Activated CD4-positive, CD25-positive, alpha-beta regulatory T cell treated with anti-CD3 and anti-CD28 coated beads, Interleukin-2, amount 50 U/mL, for 24 hours (primary cell): ENCODE results near the gene BFSP1.

ENCODE experiments used
- ATAC-seq, 2 donors: fragments of 150-1000 bp; cut with Tn5 transposase; one replicate each; pipeline ENCODE4 v1.10.0; 2021; ENCODE audit warnings: mild to moderate bottlenecking in 1 of 2, moderate library complexity in 1 of 2

BFSP1 gene

DNA sequence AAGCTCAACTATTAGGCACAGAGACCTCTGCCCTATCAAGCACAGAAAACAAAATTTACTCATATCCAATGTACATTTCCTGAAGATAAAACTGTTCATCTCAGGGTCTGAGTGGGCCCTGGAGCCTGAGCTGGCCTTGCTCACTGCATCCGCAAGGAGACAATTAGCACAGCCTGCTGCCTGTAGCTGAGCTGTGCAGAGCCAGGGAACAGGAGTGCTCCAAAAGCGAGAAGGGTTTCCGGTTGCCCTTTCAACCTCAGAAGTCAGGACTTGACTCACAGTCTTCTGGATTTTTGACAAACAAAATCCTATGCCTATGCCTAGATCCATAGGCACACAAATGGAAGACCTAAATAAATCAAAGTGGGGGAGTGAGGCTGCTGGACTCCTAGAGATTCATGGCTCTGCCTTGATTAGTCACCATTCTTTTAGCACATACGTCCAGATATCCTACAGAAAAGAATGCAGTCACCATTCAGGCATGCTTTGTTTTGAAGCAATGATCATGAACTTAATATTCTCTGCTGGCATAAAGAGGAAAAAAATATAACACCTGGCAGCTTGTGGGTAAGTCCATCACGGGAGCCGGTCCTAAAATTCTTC, 73.5 kb downstream of the BFSP1 start:
- no peak for ATAC-seq

DNA sequence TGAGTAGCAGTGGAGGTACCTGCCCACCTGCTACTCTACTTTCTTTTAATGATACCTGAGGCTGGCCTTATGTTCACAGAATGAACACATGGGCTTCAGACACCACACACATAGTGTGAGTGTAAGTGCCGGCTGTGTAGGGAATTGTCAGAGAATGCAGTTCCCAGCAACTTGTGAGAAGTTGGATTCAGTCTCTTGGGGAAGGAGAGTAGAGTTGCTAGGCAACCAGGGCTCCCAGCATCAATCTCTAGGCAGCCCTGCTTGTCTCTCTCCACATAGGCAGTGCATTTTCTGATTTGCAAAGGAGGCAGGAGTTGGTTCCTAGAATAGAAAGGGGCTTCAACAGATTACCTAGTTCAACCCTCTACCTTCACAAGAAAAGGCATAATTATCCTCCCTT, 74.1 kb downstream of the BFSP1 start:
- ATAC-seq: no peak

- no peak for ATAC-seq
These were observed 74.9 kb downstream of the BFSP1 start for GRCh38 chr20:17456279-17456678.

DNA sequence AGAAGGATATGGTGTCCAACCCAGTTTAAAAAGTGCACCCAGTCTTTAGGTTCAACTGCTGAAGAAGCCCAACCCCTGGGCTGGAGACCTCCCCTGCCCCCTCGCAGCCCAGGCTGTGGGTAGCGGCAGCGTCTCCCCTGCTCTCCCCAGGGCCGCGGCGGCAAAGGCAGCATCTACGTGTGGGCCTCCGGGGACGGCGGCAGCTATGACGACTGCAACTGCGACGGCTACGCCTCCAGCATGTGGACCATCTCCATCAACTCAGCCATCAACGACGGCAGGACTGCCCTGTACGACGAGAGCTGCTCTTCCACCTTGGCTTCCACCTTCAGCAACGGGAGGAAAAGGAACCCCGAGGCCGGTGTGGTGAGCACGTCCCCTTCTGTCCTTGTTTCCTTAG, 77.6 kb downstream of the BFSP1 start:
- no peak for ATAC-seq

DNA sequence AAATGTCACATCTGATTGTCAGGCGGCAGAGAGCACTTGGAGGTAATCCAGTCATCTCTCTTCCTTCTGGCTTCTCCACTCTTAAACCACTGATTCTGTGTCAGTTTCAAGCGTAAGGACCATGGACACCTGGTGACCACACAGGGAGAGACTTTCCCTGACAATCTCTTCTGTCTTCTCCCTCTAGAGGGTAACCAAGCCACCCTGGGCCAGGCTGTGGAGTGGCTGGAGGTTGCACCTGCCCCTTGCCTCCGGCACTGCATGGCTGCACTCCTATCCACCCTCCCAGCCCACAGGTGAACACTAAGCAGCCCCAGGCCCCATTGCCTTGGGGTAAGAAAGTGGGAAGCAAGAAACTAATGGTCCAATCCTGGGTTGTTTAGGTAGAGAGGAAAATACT, 78.7 kb downstream of the BFSP1 start:
- ATAC-seq: no peak

- no peak for ATAC-seq
These were observed 82.1 kb downstream of the BFSP1 start for GRCh38 chr20:17449031-17449430.

DNA sequence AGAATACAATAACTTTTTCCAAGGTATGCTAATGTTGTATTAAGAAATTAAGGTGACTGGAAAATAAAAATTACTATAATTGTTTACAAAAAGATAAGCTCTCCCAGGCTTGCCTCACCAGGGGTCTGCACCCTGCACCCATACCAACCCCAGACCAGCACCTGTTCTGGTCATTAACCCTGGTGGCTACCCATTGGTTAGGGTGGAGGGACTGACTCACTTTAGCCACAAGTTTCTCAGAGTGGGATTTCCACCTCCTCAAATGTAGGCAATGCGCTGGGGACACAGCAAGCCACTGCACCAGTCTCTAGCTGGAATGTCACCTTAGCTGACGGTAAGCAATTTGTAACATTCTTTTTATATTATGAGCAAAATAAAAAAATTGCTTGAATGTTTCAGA, 83.1 kb downstream of the BFSP1 start:
- ATAC-seq: no peak

- no peak for ATAC-seq
These were observed 85.0 kb downstream of the BFSP1 start for GRCh38 chr20:17446171-17446570.

GRCh38 chr20:17445543-17445942, 85.6 kb downstream of the BFSP1 start:
- no peak for ATAC-seq

- ATAC-seq: no peak
These were observed 87.1 kb downstream of the BFSP1 start for GRCh38 chr20:17444091-17444490.
